Measurements from ENCODE around the gene MIXL1. TPM values are rescaled to one million over a fixed set of nuclear protein-coding genes. Genes with fewer than 3 reads are reported as not detected.

Gene MIXL1
- total and polyA plus RNA-seq, 2 experiments from 2014 or later = 0.97 to 1.0 TPM

DNA sequence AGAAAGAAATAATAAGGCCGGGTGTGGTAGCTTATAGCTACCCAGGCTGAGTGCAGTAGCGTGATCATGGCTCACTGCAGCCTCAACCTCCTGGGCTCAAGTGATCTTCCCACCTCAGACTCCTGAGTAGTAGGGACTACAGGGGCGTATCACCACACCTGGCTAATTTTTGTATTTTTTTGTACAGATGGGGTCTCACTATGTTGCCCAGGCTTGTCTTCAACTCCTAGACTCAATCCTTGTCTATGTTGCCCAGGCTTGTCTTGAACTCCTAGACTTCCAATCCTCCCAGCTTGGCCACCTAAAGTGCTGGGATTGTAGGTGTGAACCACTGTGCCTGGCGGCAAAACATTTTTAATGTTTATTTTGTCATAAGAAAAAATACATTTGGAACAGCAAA, 30.5 kb downstream of the MIXL1 start (continued):
- TF ChIP-seq ZNF462 (CRISPR knock-in tag; IDR thresholded peaks at IDR 0.05) (no peak), JUNB (IDR thresholded peaks at IDR 0.05; ENCODE audit: unreplicated experiment) (no peak)

DNA sequence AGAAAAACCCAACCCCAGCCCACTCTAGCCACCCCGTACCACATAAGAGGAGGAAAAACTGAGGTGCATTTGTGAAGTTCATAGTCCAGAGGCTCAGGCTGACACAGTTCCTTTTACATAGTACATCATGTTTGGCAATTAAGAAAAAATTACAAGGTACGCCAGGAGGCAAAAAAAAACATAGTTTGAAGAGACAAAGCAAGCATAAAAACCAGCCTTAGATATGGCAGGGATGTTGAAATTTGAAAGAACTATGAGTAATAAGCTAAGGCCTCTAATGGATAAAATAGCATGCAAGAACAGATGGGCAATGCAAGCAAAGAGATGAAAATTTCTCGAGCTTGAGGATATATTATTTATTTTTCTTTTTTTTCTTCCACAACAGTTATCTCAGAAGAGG, 31.9 kb downstream of the MIXL1 start:
- Histone ChIP-seq H3K79me2 (replicated peaks; ENCODE audit: insufficient read depth) (0 out of 2 replicates have a peak, but pooled peaks cover 6% of the 10 kb centered on the region), H3K4me1 (ENCODE audit: insufficient read depth) (no peaks in the 10 kb centered on the region), H4K20me1 (replicated peaks; ENCODE audit: insufficient read depth) (no peaks in the 10 kb centered on the region), H3F3A (replicated peaks; ENCODE audit: low read depth) (no peaks in the 10 kb centered on the region; the same call in 1 of the 2 replicates), H3K9me2 (ENCODE audit: insufficient read depth) (no peaks in the 10 kb centered on the region), H3K27me3 (ENCODE audit: insufficient read depth) (no peaks in the 10 kb centered on the region), H3K4me2 (no peak overlapping the region), H2AFZ (no peak overlapping the region), H3K27ac (ENCODE audit: low read depth) (no peak overlapping the region; the same call in 1 of the 2 replicates), H3K36me3 (ENCODE audit: insufficient read depth) (peaks cover 15% of the 10 kb centered on the region), H3K4me3 (no peak overlapping the region)
- ATAC-seq = no peak
- Mint-ChIP-seq H3K4me3 (no peak overlapping the region), H3K9me3 (peaks cover 6% of the 10 kb centered on the region; the same call in 2 of the 3 replicates), H3K36me3 (ENCODE audit: low read depth) (peaks cover 32% of the 10 kb centered on the region), H3K27me3 (ENCODE audit: insufficient read depth, low read depth, poor library complexity) (no peaks in the 10 kb centered on the region), H3K27ac (no peak overlapping the region), H3K4me1 (no peaks in the 10 kb centered on the region)
- DNase-seq (ENCODE audit: low spot score) = no peak
- TF ChIP-seq CTCF (conservative IDR thresholded peaks at IDR 0.05; ENCODE audit: low read depth in 2 of 2) = no peak
- TF ChIP-seq POLR2AphosphoS5 (IDR thresholded peaks at IDR 0.05; ENCODE audit: low read depth) = no peak
- TF ChIP-seq ZNF331 (CRISPR knock-in tag; IDR thresholded peaks at IDR 0.05; ENCODE audit: low read depth) = no peak
- TF ChIP-seq, protein P1, sequence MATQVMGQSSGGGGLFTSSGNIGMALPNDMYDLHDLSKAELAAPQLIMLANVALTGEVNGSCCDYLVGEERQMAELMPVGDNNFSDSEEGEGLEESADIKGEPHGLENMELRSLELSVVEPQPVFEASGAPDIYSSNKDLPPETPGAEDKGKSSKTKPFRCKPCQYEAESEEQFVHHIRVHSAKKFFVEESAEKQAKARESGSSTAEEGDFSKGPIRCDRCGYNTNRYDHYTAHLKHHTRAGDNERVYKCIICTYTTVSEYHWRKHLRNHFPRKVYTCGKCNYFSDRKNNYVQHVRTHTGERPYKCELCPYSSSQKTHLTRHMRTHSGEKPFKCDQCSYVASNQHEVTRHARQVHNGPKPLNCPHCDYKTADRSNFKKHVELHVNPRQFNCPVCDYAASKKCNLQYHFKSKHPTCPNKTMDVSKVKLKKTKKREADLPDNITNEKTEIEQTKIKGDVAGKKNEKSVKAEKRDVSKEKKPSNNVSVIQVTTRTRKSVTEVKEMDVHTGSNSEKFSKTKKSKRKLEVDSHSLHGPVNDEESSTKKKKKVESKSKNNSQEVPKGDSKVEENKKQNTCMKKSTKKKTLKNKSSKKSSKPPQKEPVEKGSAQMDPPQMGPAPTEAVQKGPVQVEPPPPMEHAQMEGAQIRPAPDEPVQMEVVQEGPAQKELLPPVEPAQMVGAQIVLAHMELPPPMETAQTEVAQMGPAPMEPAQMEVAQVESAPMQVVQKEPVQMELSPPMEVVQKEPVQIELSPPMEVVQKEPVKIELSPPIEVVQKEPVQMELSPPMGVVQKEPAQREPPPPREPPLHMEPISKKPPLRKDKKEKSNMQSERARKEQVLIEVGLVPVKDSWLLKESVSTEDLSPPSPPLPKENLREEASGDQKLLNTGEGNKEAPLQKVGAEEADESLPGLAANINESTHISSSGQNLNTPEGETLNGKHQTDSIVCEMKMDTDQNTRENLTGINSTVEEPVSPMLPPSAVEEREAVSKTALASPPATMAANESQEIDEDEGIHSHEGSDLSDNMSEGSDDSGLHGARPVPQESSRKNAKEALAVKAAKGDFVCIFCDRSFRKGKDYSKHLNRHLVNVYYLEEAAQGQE (IDR thresholded peaks at IDR 0.05; ENCODE audit: unreplicated experiment) = no peak
- no peak for TF ChIP-seq NANOG (IDR thresholded peaks at IDR 0.05; ENCODE audit: borderline replicate concordance)
- no peak for TF ChIP-seq EZH2 (IDR thresholded peaks at IDR 0.05; ENCODE audit: low read depth, unreplicated experiment)

Measured in GM23338 (cell line).